Liver (tissue), 3 donors: Measurements from ENCODE around the gene USP15.

Experiments
- GABPA ChIP-seq, 2 donors: IDR thresholded peaks in 1 of 2; conservative IDR thresholded peaks in 1 of 2; 2 replicates each; pipeline ENCODE4 v1.6.1; 2016; ENCODE audit warnings: antibody characterized with exemption in 2 of 2, mild to moderate bottlenecking in 1 of 2, moderate library complexity in 1 of 2
- RAD21 ChIP-seq, 2 donors: IDR thresholded peaks; 2 replicates each; pipeline ENCODE4 v1.6.1; 2016; ENCODE audit warnings: antibody characterized with exemption in 2 of 2, mild to moderate bottlenecking in 2 of 2
- REST ChIP-seq: IDR thresholded peaks from 2 replicates; pipeline ENCODE4 v1.6.1; 2016; ENCODE audit warnings: antibody characterized with exemption, mild to moderate bottlenecking
- RXRA ChIP-seq, 2 donors: IDR thresholded peaks; 2 replicates each; pipeline ENCODE4 v1.6.1; 2017 to 2018; ENCODE audit warnings: antibody characterized with exemption in 2 of 2, mild to moderate bottlenecking in 1 of 2
- SP1 ChIP-seq: IDR thresholded peaks from 2 replicates; pipeline ENCODE4 v1.6.1; 2018; ENCODE audit warnings: antibody characterized with exemption, mild to moderate bottlenecking
- TAF1 ChIP-seq: conservative IDR thresholded peaks from 2 replicates; pipeline ENCODE4 v1.6.1; 2016; ENCODE audit warnings: antibody characterized with exemption, mild to moderate bottlenecking
- YY1 ChIP-seq: IDR thresholded peaks from 2 replicates; pipeline ENCODE4 v1.6.1; 2016; ENCODE audit warnings: antibody characterized with exemption, mild to moderate bottlenecking
- TF ChIP-seq, protein P1 (sequence below): fragments of 150-350 bp; IDR thresholded peaks from 2 replicates; pipeline ENCODE4 v1.5.1; 2017; ENCODE audit warnings: improper control_type of control experiment, low read depth, low read length; ENCODE audit not compliant: missing input control
- TF ChIP-seq, protein P2 (sequence below): IDR thresholded peaks from 2 replicates; pipeline ENCODE4 v1.6.1; 2016; ENCODE audit warnings: antibody characterized with exemption
- TF ChIP-seq, protein P3 (sequence below): IDR thresholded peaks from 2 replicates; pipeline ENCODE4 v1.6.1; 2016; ENCODE audit warnings: antibody characterized with exemption
- donor health status: healthy.
- donor health status: healthy.

DNA sequence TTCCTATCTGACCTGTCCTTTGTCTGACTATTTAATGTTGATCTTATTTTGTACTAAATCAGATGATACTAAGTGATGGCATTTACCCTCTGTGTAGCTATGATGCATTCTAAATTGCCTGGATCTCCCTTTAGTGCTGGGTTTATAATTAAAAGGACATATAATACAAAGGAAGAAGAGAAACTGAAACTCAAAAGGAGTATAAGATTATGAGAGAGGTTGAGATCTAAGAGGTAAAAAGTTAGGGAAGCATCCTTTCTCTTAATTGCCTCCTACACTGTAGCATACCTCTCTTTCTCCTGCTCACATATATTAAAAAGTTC, 119.5 kb downstream of the USP15 start:
- TF ChIP-seq, protein P1, sequence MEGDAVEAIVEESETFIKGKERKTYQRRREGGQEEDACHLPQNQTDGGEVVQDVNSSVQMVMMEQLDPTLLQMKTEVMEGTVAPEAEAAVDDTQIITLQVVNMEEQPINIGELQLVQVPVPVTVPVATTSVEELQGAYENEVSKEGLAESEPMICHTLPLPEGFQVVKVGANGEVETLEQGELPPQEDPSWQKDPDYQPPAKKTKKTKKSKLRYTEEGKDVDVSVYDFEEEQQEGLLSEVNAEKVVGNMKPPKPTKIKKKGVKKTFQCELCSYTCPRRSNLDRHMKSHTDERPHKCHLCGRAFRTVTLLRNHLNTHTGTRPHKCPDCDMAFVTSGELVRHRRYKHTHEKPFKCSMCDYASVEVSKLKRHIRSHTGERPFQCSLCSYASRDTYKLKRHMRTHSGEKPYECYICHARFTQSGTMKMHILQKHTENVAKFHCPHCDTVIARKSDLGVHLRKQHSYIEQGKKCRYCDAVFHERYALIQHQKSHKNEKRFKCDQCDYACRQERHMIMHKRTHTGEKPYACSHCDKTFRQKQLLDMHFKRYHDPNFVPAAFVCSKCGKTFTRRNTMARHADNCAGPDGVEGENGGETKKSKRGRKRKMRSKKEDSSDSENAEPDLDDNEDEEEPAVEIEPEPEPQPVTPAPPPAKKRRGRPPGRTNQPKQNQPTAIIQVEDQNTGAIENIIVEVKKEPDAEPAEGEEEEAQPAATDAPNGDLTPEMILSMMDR = no peak
- TF ChIP-seq RXRA (IDR thresholded peaks at IDR 0.05) (no peak), REST (no peak), SP1 (no peak), GABPA (IDR thresholded peaks at IDR 0.05 in 1 of 2, conservative IDR thresholded peaks at IDR 0.05 in 1 of 2) (no peak), RAD21 (IDR thresholded peaks at IDR 0.05) (no peak), YY1 (no peak), TAF1 (no peak)
- TF ChIP-seq, protein P2, sequence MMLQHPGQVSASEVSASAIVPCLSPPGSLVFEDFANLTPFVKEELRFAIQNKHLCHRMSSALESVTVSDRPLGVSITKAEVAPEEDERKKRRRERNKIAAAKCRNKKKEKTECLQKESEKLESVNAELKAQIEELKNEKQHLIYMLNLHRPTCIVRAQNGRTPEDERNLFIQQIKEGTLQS = no peak
- TF ChIP-seq, protein P3, sequence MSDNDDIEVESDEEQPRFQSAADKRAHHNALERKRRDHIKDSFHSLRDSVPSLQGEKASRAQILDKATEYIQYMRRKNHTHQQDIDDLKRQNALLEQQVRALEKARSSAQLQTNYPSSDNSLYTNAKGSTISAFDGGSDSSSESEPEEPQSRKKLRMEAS = no peak
